OCI-LY3 (cell line): ENCODE measurements around the gene RBM25.

Source experiments
- H2AFZ ChIP-seq: fragments of 200-600, 300-600 bp; shearing (Covaris generic); 2 replicates; pipeline ENCODE4 v1.6.0; 2014; ENCODE audit warnings: antibody characterized with exemption, low read depth, low read length
- H3K27ac ChIP-seq: fragments of 200-600, 300-600 bp; sonication (generic); 2 replicates; pipeline ENCODE4 v1.5.1; 2014; ENCODE audit warnings: mild to moderate bottlenecking, low read length, moderate library complexity, mixed read lengths
- H3K27me3 ChIP-seq: fragments of 200-600, 300-600 bp; sonication (generic); 2 replicates; pipeline ENCODE4 v1.6.1; 2014; ENCODE audit warnings: low read depth, low read length, mixed read lengths
- H3K36me3 ChIP-seq: fragments of 200-600, 300-600 bp; sonication (generic); replicated peaks from 2 replicates; pipeline ENCODE3; 2014; ENCODE audit warnings: low read depth, low read length, mixed read lengths
- H3K4me1 ChIP-seq: fragments of 300-600, 200-600 bp; sonication (generic); 2 replicates; pipeline ENCODE4 v1.6.1; 2014; ENCODE audit warnings: low read length, mixed read lengths
- H3K4me2 ChIP-seq: fragments of 200-600, 300-600 bp; sonication (generic); 2 replicates; pipeline ENCODE4 v1.6.1; 2014; ENCODE audit warnings: low read length, mixed read lengths
- H3K4me3 ChIP-seq: fragments of 300-600, 200-600 bp; sonication (generic); 2 replicates; pipeline ENCODE4 v1.5.1; 2014; ENCODE audit warnings: antibody characterized with exemption, mild to moderate bottlenecking, low read length, moderate library complexity
- H3K79me2 ChIP-seq: fragments of 300-600, 200-600 bp; shearing (Covaris generic); 2 replicates; pipeline ENCODE4 v1.6.1; 2014; ENCODE audit warnings: mild to moderate bottlenecking, low read length, mixed read lengths
- H3K9ac ChIP-seq: fragments of 300-600, 200-600 bp; shearing (Covaris generic); 2 replicates; pipeline ENCODE4 v1.6.0; 2014; ENCODE audit warnings: mild to moderate bottlenecking, low read length, moderate library complexity
- H3K9me3 ChIP-seq: fragments of 200-600, 300-600 bp; shearing (Covaris generic); 2 replicates; pipeline ENCODE4 v1.6.1; 2014; ENCODE audit warnings: low read length, mixed read lengths; ENCODE audit not compliant: insufficient read depth
- H4K20me1 ChIP-seq: fragments of 200-600, 300-600 bp; sonication (generic); 2 replicates; pipeline ENCODE4 v1.6.1; 2016; ENCODE audit warnings: low read length, mixed read lengths; ENCODE audit not compliant: insufficient read depth
- CTCF ChIP-seq: fragments of 200-600, 300-600 bp; sonication (generic); IDR thresholded peaks from 2 replicates; pipeline ENCODE4 v1.5.1; 2014; ENCODE audit warnings: antibody characterized with exemption, low read length, low read depth
- EZH2phosphoT487 ChIP-seq: fragments of 200-600 bp; shearing (Covaris generic); IDR thresholded peaks from 2 replicates; pipeline ENCODE4 v1.6.1; 2018; ENCODE audit warnings: antibody characterized with exemption, mixed run types, low read depth

RBM25 gene

DNA sequence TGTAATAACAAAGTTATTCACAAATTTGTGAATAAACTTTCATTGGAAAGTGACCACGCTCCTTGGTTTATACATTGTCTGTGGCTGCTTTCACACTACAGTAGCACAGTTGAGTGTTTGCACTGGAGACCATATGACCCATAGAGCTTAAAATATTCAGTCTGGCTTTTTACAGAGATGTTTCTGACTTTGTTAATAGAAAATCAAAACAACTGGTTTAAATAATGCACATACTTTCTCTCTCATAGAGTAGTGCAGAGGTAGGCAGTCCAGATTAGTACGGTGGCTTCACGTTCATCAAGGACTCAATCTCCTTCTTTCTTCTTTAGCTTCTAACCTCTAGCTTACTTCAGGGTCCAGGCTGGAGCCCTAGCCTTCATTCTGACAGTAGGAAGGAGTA is 114.2 kb downstream of the RBM25 start:
- no peak overlapping the region for H3K4me2 ChIP-seq
- H4K20me1 ChIP-seq, result no peaks in the 10 kb centered on the region; the same call in 1 of the 2 replicates
- H3K9ac ChIP-seq, result no peak overlapping the region
- no peak overlapping the region for H3K4me3 ChIP-seq
- H3K27ac ChIP-seq, result no peak overlapping the region
- no peaks in the 10 kb centered on the region for H3K9me3 ChIP-seq
- H3K27me3 ChIP-seq, result no peaks in the 10 kb centered on the region
- no peak overlapping the region for H2AFZ ChIP-seq
- H3K79me2 ChIP-seq, result no peaks in the 10 kb centered on the region
- H3K4me1 ChIP-seq, result no peaks in the 10 kb centered on the region
- H3K36me3 ChIP-seq, result peaks cover 30% of the 10 kb centered on the region
- TF ChIP-seq EZH2phosphoT487 (no peak), CTCF (no peak)

GRCh38 chr14:73173092-73173735 is 114.9 kb downstream of the RBM25 start:
- peak; percentile 63 for TF ChIP-seq CTCF
- TF ChIP-seq EZH2phosphoT487, result no peak
- H3K9ac ChIP-seq, result no peak overlapping the region
- H2AFZ ChIP-seq, result no peak overlapping the region
- no peaks in the 10 kb centered on the region; the same call in 1 of the 2 replicates for H4K20me1 ChIP-seq
- no peak overlapping the region for H3K4me2 ChIP-seq
- H3K4me3 ChIP-seq, result no peak overlapping the region
- H3K9me3 ChIP-seq, result no peaks in the 10 kb centered on the region
- H3K4me1 ChIP-seq, result no peaks in the 10 kb centered on the region
- H3K79me2 ChIP-seq, result no peaks in the 10 kb centered on the region
- H3K36me3 ChIP-seq, result peaks cover 32% of the 10 kb centered on the region
- no peaks in the 10 kb centered on the region for H3K27me3 ChIP-seq
- no peak overlapping the region for H3K27ac ChIP-seq
